ENCODE measurements around the gene TUBGCP6.

The TUBGCP6 gene

GRCh38 chr22:50289942-50290630 lies 45.3 kb upstream of the TUBGCP6 start:
- H3K9me3 Mint-ChIP-seq = no peaks in the 10 kb centered on the region
- no peak overlapping the region for H3K4me3 Mint-ChIP-seq
- no peaks in the 10 kb centered on the region for H3K36me3 Mint-ChIP-seq (ENCODE audit: low read depth)
- peaks cover 15% of the 10 kb centered on the region for H3K4me1 Mint-ChIP-seq
- no peak for DNase-seq
- TF ChIP-seq CTCF (IDR thresholded peaks at IDR 0.05) = no peak
- H3K27me3 Mint-ChIP-seq (ENCODE audit: low read depth, poor library complexity) = no peaks in the 10 kb centered on the region
- H3K27ac Mint-ChIP-seq = no peak overlapping the region

- H3K4me3 Mint-ChIP-seq = no peak overlapping the region
- TF ChIP-seq CTCF (IDR thresholded peaks at IDR 0.05) = no peak
- peaks cover 11% of the 10 kb centered on the region for H3K4me1 Mint-ChIP-seq
- H3K36me3 Mint-ChIP-seq (ENCODE audit: low read depth) = no peaks in the 10 kb centered on the region
- no peak overlapping the region for H3K27ac Mint-ChIP-seq
- no peaks in the 10 kb centered on the region for H3K9me3 Mint-ChIP-seq
- no peak for DNase-seq
- H3K27me3 Mint-ChIP-seq (ENCODE audit: low read depth, poor library complexity) = no peaks in the 10 kb centered on the region
Observed at GRCh38 chr22:50289151-50289941, 44.5 kb upstream of the TUBGCP6 start.

GRCh38 chr22:50287731-50288130 lies 42.9 kb upstream of the TUBGCP6 start:
- Mint-ChIP-seq H3K9me3 (no peaks in the 10 kb centered on the region), H3K36me3 (ENCODE audit: low read depth) (no peaks in the 10 kb centered on the region), H3K4me1 (peaks cover 3% of the 10 kb centered on the region), H3K27me3 (ENCODE audit: low read depth, poor library complexity) (no peaks in the 10 kb centered on the region), H3K4me3 (no peak overlapping the region), H3K27ac (no peak overlapping the region)
- no peak for DNase-seq
- no peak for TF ChIP-seq CTCF (IDR thresholded peaks at IDR 0.05)

- H3K9me3 Mint-ChIP-seq = no peaks in the 10 kb centered on the region
- H3K4me3 Mint-ChIP-seq = no peak overlapping the region
- TF ChIP-seq CTCF (IDR thresholded peaks at IDR 0.05) = no peak
- no peak overlapping the region for H3K27ac Mint-ChIP-seq
- DNase-seq = no peak
- no peaks in the 10 kb centered on the region for H3K27me3 Mint-ChIP-seq (ENCODE audit: low read depth, poor library complexity)
- H3K4me1 Mint-ChIP-seq = no peaks in the 10 kb centered on the region
- H3K36me3 Mint-ChIP-seq (ENCODE audit: low read depth) = no peaks in the 10 kb centered on the region
Observed at GRCh38 chr22:50286701-50287318, 42.0 kb upstream of the TUBGCP6 start.

GRCh38 chr22:50286275-50286674 lies 41.5 kb upstream of the TUBGCP6 start:
- DNase-seq = no peak
- Mint-ChIP-seq H3K27ac (no peak overlapping the region), H3K4me3 (no peak overlapping the region), H3K27me3 (ENCODE audit: low read depth, poor library complexity) (no peaks in the 10 kb centered on the region), H3K9me3 (no peaks in the 10 kb centered on the region), H3K4me1 (no peaks in the 10 kb centered on the region), H3K36me3 (ENCODE audit: low read depth) (no peaks in the 10 kb centered on the region)
- no peak for TF ChIP-seq CTCF (IDR thresholded peaks at IDR 0.05)

Data from nephron progenitor cell (in vitro differentiated cells).